Astrocyte of the spinal cord (primary cell): ENCODE results near the gene CPLX4.

Experiments used
- DNase-seq: peaks from one replicate; pipeline ENCODE4 v3.0.0; 2011; ENCODE audit warnings: low read depth, low spot score
- H3K4me3 ChIP-seq: 2 replicates; pipeline ENCODE4 v1.5.1; 2011; ENCODE audit warnings: low read depth, mild to moderate bottlenecking, low read length, moderate library complexity
- in situ Hi-C: cut with HindIII; loops from 2 replicates; pipeline ENCODE4 v1.10.0; 2017; ENCODE audit warnings: low sequenced_read_pairs
- TF ChIP-seq, protein P1 (sequence below): IDR thresholded peaks from 2 replicates; pipeline ENCODE4 v1.5.1; 2012; ENCODE audit warnings: low read depth, mild to moderate bottlenecking, low read length, inconsistent platforms

CPLX4 gene

DNA sequence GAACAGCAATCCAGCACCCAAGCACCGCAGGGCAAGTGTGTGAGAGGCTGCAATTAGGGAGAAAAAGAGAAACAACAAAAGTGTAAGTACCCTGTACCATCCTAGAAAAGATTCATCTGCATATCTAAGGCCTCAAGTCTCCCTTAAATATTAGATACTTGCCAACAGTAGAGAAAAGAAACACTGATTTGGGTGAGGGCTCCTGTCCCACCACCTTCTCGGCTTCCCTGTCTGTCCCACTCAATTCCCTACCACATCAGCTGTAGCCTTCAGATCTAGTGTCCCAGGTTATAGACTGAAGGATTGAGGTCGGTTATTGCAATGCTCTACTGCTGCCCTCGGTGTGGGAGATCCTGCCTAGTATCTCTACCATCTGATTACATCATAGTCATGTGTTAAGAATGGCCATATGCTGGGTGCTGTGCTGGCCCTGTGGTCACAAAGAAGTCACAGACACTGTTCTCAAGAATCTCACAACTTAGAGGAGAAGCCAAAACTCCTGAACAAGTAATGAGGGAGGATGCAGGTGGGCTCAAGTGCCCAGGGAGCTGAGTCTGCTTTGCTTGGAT lies 47.7 kb downstream of the CPLX4 start:
- no peak for DNase-seq
- TF ChIP-seq, protein P1, sequence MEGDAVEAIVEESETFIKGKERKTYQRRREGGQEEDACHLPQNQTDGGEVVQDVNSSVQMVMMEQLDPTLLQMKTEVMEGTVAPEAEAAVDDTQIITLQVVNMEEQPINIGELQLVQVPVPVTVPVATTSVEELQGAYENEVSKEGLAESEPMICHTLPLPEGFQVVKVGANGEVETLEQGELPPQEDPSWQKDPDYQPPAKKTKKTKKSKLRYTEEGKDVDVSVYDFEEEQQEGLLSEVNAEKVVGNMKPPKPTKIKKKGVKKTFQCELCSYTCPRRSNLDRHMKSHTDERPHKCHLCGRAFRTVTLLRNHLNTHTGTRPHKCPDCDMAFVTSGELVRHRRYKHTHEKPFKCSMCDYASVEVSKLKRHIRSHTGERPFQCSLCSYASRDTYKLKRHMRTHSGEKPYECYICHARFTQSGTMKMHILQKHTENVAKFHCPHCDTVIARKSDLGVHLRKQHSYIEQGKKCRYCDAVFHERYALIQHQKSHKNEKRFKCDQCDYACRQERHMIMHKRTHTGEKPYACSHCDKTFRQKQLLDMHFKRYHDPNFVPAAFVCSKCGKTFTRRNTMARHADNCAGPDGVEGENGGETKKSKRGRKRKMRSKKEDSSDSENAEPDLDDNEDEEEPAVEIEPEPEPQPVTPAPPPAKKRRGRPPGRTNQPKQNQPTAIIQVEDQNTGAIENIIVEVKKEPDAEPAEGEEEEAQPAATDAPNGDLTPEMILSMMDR: no peak
- in situ Hi-C loops: no loop called here
- H3K4me3 ChIP-seq: no peak overlapping the region

DNA sequence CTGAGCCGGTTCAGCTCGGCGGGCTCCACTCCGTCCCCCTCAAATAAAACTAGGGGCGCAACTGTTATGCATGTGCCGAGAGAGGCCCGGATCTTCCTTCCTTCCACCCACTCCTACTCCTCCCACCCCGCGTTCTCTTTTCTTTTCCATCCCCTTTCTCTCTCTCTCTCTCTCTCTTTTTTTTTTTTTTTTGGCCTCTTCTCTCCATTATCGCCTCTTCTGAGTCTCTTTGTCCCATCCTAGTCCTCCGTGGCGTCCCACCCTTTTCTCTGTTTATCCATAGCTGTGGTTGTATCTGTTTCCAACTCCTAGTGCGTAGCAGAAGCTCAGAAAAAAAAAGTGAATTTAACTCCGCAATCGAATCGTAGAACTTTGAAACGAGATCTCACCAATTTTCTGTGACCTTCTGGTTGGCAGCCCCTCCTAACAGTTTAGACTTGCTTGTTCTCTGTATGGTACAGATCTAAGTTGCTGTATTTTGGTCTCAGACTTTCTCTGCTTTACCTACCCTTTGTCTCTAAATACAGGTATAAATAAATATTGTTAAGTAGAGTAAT lies 48.8 kb downstream of the CPLX4 start:
- TF ChIP-seq, protein P1: no peak
- H3K4me3 ChIP-seq: no peak overlapping the region
- in situ Hi-C loops: no loop called here
- DNase-seq: no peak

DNA sequence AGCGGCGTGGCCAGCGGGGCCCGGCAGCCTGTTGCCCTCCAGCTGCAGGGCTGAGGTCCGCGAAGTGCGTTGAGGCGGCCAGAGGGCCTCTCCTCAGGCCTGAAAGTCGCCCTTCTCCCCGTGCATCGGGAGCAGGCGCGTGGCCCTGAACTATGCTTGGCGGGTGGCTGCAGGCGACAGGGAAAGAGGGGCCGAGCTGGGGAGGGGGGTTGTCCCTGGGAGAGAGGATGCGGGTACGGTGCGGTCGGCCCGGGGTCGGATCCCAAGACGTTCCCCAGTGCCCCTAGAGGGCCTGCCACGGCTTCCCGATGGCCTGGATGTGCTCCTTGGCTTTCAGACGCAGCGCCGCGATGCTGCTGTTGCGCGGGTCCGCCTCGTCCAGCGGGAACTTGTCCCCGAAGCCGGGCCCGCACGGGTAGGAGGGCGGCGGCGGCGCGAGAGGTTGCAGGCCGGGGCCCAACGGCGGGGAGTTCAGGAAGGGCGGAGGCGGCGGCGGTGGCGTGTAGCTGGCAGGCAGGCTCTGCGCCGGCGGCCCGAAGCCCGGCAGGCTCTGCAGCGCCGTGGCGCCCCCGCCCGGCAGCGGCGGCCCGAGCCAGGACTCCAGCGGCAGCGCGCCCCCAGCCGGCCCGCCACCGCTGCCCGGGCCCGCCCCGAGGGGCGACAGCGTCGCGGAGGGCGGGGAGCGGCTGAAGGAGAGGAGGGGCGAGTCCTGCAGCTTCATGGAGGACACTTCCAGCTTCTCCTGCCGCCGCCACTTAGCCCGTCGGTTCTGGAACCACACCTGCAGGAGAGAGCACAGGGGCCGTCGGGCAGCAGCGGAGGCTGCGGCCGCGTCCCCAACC lies 49.5 kb downstream of the CPLX4 start:
- no peak for DNase-seq
- in situ Hi-C loops: no loop called here
- TF ChIP-seq, protein P1: no peak
- no peak overlapping the region for H3K4me3 ChIP-seq

DNA sequence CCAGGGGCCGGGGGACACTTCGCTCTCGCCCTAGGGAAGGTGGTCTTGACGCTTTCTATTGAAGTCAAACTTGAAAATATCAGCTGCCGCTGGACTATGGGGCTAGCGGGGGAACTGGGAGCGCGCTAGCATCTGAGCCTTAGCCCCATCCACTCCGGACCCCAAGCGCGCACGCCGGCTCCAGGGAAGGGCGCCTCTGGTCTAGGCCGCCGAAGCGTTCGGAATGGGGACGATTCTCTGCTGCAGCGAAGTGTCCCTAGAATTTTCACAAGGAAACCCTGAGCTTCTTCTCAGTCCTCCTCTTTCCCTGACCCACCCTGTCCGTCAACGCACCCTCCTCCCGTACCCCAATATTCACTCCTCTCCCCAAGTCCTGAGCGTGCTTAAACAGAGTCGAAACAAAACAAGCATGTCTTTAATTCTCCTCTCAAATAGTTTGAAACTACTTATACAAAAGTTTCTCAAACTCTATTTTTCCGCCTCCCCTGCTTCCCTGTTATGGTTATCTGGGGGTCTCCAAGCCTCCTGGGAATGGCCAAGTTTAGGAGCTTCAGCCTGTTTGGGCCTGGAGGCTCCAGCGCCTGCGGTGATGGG lies 50.2 kb downstream of the CPLX4 start:
- TF ChIP-seq, protein P1: no peak
- H3K4me3 ChIP-seq: no peak overlapping the region
- in situ Hi-C loops: no loop called here
- no peak for DNase-seq

DNA sequence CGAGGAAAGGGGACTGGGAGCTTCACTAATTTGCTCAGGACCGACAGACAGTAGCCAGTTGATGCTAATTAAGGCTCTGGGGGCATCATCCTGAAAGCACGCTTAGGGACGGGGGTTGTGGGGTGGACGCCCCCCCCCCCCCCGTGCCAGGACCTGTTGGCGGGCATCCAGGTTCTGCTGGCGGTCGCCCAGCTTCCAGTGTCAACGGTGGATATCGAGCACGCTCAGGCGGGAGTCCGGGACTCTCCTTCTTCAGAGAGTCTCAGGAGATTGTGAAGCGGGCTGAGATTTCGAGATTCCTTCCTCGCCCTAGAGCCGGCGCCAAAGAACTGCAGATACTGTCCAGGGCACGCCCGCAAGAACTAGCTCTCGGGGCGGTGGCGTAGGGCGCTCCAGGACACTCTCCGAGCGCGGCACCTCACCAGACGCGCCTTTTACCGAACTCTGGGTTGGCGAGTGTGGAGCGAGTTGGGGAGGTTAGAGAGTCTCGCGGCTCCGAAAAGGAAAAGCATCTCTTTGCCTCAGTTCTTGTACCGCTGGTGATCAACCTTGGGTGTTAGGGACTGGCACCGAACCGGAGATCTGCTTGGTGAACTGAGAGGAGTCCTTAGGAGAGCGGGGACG lies 50.8 kb downstream of the CPLX4 start:
- DNase-seq: no peak
- in situ Hi-C loops: no loop called here
- no peak overlapping the region for H3K4me3 ChIP-seq
- TF ChIP-seq, protein P1: no peak

DNA sequence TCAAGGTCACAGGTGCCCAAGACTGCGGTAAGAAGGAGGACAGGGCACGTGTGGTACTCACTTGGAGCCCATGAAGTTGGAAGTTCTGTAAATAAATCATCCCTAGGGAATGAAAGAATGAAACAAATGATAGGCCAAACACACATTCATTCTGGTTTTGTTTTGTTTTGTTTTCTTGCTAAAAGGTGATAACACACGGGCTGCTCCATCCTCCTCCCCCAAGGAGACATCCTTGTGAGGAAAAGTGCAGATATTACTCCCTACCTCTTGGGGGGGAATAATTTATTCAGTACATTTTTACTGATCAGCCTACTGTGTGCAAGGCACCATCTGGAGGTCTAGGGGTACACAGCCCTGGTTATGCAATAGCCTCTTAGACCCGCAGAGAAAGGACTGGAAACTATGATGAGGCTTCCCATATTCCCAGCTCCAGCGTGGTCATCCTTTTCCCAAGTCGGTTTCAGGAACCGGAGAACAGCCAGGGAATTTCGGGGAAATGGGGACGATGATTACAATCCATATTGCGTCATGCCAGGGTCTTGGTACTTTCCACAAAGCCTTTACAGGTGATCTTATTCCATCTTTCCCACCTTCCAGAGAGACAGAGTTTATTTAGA lies 51.5 kb downstream of the CPLX4 start:
- H3K4me3 ChIP-seq: no peak overlapping the region
- DNase-seq: no peak
- in situ Hi-C loops: no loop called here
- TF ChIP-seq, protein P1: no peak
